ENCODE data around the gene PLD1.
"Not testable (repeated sequence)": the region's sequence is repeated elsewhere in the genome, so short reads cannot be mapped to it uniquely, and the experiment has no call there.

Gene PLD1

GRCh38 chr3:171835613-171836012 lies 25.3 kb upstream of the PLD1 start:
- DNase-seq = no peak

DNA sequence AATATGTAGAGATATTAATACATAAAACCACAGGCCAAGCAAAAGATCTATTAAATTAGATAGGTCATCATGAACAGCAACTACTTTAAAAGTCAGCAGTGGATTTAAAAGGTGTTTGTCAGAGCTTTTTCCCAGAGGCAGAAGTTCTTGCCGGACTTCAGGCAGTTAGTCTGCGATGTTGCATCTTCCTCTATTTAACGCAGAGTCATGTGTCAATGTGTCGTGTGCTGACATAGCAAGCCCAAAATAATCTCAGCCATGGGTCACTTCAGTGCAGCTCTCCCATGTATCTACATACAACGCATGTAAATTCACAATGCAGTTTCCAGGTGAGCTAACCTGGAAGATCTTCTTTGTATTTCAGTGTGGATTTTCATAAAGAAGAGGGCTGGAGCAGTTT lies 24.8 kb upstream of the PLD1 start:
- DNase-seq = no peak

DNA sequence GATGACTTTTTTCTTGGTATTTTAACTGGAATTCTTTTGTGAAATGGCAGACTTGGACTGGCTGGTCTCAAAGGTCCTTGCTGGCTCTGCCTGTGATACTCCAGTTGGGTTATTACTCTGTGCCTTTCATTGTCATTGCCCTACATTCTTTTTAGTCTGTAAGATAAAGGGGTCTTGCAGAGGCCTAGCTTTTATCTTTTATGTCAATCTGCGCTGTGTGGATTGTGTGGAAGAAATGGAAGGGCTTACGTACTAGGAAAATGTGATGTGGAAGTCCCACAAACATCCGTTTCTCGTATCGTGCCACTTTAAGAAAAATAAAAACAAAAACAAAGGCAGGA lies 24.1 kb upstream of the PLD1 start:
- no peak for DNase-seq

DNA sequence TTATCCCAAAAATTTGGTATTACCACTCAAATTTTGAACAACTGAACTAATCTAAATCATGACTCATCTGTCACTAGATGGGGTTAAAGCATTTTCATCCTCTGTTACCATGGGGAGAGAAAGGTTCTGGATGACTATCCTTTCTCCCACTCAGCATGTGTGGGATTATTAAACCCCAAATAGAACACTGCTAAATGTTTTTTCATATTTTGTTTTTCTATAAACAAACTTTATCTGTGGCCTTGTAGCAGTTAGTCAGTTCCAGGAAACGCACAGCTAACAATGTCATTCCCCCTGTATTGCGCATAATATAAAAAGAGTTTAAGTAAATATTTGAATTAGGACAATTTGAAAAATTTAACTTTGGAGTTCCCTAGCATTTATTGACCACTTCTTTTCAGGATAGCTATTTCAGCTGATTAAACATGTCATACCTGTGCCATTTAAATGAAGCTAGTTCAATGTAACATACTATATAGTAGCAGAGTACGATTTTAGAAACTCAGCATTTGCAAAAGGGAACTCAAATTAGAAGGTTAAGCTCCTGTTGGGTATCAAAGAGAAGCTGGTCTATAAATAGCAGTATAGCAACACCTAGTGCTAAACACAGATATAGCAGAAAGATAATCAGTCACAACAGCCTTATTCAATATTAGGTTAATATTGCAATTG lies 23.6 kb upstream of the PLD1 start:
- no peak for DNase-seq

DNA sequence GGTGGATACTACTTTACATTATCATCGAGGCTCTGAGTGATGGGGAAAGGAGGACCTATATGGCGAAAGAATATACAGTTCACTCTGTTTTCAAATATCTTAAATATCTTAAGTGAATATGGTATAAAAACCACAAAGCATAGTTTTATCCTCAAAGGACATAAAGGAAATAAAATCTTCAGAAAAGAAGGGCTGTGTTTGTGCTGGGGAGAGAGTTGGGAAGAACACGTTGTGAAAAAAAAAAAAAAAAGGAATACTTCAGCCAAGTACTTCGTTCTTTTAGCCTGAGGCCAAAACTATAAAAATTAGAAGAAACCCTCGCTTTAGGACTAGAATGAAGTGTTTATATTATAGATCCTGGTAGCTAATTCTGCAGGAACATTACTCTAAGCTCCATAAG lies 22.7 kb upstream of the PLD1 start:
- no peak for DNase-seq

DNA sequence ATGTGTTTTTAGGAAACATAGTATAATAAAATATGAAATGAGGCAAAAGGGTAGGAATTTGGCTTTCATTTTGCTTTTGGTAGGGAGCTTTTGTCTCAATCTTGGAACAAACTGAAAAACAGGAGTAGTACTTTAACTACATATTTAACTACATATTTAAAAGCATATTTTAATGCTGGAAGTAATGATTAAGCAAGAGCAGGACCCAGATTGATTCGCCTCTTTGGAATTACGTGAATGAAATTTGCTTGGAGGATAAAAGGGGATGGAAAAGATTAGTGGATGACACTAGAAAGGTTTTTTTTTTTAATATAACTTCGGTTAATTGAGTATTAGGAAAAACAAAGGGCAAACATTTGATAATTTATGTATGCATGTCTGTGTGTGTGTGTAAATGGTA lies 21.7 kb upstream of the PLD1 start:
- no peak for DNase-seq

DNA sequence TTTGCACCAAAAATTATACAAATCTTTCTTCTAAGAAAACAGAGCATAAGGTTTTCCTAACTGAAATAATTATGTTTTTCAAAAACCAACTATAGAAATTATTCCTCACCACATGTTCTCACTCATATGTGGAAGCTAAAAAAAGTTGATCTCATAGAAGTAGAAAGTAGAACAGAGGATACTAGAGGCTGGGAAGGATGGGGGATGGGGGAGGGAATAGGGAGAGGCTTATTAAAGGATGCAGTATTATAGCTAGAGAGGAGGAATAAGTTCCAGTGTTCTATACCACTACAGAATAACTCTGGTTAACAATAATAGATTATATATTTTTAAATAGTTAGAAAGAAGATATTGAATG lies 20.2 kb upstream of the PLD1 start:
- no peak for DNase-seq

- DNase-seq = no peak
Measured at GRCh38 chr3:171829841-171830517, 19.7 kb upstream of the PLD1 start.

- DNase-seq = no peak
Measured at GRCh38 chr3:171828902-171829770, 18.9 kb upstream of the PLD1 start.

- no peak for DNase-seq
Measured at GRCh38 chr3:171827836-171828458, 17.7 kb upstream of the PLD1 start.

DNA sequence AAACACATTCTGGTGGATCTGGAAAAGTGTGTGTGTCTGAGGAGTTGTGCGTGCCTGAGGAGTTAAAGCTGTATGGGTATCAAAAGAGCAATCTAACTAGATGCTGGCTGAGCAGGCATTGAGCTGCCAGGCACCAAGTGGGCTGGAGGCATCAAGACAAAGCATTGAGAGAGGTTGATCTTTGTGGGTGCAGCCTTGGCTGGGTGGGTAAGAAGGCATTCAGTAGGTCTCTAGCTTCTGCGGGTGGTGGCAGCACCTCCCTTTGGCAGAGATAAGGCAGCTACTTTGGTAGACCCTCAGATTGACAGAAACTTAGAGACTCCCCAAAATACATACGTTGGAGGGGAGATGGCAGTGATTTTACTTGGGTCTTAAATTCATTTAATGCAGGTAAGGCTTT lies 17.1 kb upstream of the PLD1 start:
- DNase-seq = no peak

DNA sequence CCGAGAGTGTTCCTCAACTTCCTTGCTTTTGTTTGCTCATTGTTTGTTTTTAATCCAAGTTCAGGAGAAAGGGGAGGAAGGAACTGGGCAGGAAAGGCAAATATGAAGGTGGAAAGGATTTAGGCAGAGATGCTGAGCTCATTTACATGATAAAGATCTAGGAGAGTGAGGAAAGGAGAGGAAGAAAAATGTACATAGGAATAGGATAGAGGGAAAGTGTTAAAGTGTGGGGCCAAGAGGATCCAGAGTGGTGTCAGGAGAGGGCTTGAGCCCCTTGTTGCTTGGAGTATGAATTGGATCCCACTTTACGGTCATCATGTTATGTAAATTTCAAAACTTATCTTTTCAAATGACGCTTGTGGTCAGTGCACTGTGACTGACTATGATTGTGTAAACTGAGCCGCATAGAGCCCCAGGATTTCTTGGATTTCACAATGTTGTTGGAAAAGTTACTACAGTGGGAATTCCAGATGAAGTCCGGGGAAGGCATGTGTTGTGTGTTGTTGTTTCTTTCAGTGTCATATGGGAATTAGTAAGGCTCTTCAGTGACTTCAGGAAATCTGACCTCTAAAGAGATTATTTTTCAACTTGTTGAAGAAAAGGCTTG lies 15.0 kb upstream of the PLD1 start:
- no peak for DNase-seq

- no peak for DNase-seq
Measured at GRCh38 chr3:171824824-171825221, 14.5 kb upstream of the PLD1 start.

DNA sequence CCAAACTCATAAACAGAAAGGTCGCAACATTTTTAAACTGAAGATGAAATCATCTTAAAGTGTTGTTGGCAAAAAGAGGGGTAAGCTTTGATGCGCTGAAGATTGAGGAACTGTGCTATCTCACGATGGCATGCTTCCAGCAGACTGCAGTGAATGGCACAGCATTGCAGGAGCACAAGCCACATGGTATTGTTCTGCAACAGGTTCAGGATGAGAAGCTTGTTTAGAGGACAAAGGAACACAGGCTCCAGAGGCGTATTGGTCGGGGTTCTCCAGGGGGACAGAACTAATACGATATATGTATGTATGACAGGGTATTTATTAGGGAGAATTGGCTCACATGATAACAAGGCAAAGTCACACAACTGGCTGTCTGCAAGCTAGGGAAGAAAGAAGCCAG lies 13.8 kb upstream of the PLD1 start:
- DNase-seq = no peak

DNA sequence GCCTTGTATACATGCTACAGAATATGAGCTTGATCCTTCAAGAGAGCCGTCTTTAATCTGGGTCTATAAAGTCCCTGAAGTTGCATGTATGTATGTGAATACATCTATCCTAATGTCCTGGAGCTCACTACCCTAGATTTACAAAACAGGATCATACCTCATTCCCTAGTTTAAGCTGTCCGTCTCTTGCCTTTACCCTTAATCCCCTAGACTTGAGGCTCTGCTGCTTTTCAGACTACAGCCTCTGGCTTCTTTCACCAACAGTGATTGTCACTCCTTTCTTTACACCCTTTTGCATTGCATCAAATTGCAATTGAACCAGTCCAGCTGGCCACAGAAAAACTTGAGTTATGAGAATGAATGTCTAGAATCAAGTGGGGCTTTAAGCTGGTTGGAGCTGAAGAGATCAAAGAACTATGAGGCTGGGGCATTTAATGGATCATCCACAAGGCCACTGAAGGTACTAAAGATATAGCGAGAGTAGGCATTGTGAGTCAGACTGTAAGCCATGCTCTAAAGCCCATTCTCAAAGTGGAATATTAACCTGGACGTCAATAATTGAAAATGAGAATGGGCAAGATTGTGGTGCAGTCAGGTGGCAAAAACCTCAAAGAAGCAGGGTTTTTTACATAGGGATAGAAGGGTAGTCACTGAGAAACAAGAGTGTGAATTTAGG lies 12.3 kb upstream of the PLD1 start:
- DNase-seq = no peak

DNA sequence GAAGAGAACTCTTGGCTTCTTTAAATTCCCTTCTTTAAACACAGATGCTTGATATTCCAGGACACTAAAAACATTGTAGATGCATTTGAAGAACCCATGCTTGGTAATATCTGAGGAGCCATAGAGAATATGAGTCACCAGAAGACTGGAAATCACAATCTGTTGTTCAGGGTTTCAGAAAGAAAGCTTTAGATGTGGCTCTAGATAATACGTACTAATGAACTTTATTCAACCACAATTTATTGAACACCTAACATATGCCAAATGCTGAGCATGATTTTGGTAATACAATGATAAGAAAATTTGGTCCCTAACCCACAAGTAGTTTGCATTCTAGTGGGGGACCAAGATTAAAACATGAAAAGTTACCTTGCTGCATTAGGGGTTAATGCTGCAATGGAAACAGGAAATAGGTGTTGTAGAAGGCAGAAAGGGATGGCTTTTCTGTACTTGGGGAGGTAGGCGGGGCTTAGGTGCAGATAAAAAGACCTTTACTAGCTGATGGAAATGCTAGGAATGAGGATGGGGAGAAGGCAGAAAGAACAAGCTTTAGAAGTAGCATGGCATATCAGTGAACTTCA lies 11.6 kb upstream of the PLD1 start:
- no peak for DNase-seq

DNA sequence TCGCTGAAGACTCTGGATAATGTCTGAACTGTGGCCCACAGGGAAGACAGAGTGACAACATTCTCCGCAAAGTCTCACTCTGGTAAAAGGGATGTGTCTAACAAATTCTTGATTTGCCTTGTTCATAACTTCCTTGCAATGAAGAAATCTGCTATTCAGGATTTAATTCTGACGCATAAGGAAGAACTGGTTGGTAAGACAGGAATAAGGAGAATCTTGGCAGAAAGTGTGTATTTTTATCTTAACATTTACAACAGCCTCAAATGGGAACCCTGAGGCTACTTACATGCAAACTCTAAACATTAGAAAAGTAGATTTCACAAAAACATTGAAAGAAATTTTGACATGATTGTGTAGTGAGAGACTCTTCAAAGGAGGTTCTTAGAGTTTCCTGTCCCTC lies 10.8 kb upstream of the PLD1 start:
- DNase-seq = no peak

GRCh38 chr3:171817074-171817800 lies 7.0 kb upstream of the PLD1 start:
- DNase-seq = no peak

- DNase-seq = no peak
Measured at GRCh38 chr3:171815973-171816595, 5.8 kb upstream of the PLD1 start.

- DNase-seq = not testable (repeated sequence)
Measured at GRCh38 chr3:171814662-171815061, 4.4 kb upstream of the PLD1 start.

- no peak for DNase-seq
Measured at GRCh38 chr3:171813897-171814460, 3.7 kb upstream of the PLD1 start.
